Fibroblast of the aortic adventitia (primary cell): ENCODE data around the gene KIAA0930. TPM values are rescaled to one million over a fixed set of nuclear protein-coding genes. Genes with fewer than 3 reads are reported as not detected.
A peak's percentile ranks its signal among the peaks of the same experiment; 100 is the strongest.

ENCODE experiments used
- DNase-seq: peaks from one replicate; pipeline ENCODE4 v3.0.0-alpha.2; 2010; ENCODE audit warnings: low read depth
- H3K4me3 ChIP-seq: 2 replicates; pipeline ENCODE4 v1.5.1; 2011; ENCODE audit warnings: low read depth, mild to moderate bottlenecking, control low read depth, low read length, moderate library complexity
- CTCF ChIP-seq: IDR thresholded peaks from 2 replicates; pipeline ENCODE4 v1.5.1; 2011; ENCODE audit warnings: mild to moderate bottlenecking, low read length, control low read depth, inconsistent platforms; ENCODE audit not compliant: insufficient read depth
- total RNA-seq: library from RNA; depleted of rRNA; stranded (reverse); fragments of >200 nt; gene quantifications from 2 replicates; pipeline ENCODE4 v1.2.3, GENCODE V29; 2012; ENCODE audit warnings: low replicate concordance

The KIAA0930 gene
- total RNA-seq, 1 donor: 36.4 TPM

DNA sequence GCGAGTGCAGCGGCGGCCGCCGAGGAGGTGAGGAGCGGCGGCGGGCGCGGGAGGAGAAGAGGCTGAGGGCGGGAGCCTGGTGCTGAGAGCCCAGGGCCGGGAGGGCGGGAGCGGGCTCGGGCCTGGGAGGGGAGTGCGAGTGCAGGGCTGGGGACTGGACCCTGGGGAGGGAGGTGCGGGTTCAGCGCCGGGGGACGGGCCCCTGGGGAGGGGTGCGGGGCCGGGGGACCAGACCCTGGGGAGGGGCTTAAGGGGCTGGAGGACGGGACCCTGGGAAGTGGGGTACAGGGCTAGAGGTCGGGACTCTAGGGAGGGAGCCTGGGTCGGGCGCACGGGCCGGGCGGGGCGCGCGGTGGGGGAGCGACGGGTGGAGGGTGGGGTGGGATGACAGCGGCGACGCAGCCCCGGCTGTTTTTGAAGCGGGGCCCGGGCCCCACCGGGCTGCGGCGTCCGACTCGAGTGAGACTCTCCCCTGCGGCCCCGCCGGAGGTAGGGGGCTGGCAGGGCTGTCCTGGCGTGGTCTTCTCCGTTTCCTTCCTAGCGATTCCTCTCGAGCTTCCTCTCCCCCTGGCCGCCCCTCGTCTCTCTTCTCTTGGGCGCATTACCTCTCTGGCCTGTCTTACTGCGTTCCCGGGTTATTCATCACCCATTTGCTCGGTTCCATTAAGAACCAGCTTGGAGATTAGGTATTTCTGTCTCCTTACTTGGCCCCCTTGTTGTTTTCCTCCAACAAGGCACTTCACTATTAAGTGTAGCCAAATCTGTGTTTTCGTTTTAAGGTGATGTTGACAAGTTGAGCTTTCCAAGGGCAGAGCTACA is 76.2 kb downstream of the KIAA0930 start:
- H3K4me3 ChIP-seq: peak overlapping the region; percentile 75
- peak; percentile 23 for DNase-seq
- TF ChIP-seq CTCF: no peak

GRCh38 chr22:45163451-45164269 is 77.0 kb downstream of the KIAA0930 start, which contains the start of gene NUP50:
TSS of gene NUP50 (plus strand) at chr22:45163925. CDS start at chr22:45168178, 4,253 bp downstream.
- no peak for TF ChIP-seq CTCF
- DNase-seq: peak; percentile 96
- peak within 1 kb of the TSS; percentile 84 for H3K4me3 ChIP-seq

GRCh38 chr22:45163099-45163450 is 77.6 kb downstream of the KIAA0930 start:
- TF ChIP-seq CTCF: no peak
- H3K4me3 ChIP-seq: peak overlapping the region; percentile 84
- peak; percentile 56 for DNase-seq

- peak; percentile 17 for DNase-seq
- peak overlapping the region; percentile 84 for H3K4me3 ChIP-seq
- no peak for TF ChIP-seq CTCF
Measured at GRCh38 chr22:45162531-45162930, 78.2 kb downstream of the KIAA0930 start.

GRCh38 chr22:45159652-45160462 is 80.8 kb downstream of the KIAA0930 start:
- peak; percentile 55 for DNase-seq
- no peak overlapping the region for H3K4me3 ChIP-seq
- peak; percentile 30 for TF ChIP-seq CTCF

DNA sequence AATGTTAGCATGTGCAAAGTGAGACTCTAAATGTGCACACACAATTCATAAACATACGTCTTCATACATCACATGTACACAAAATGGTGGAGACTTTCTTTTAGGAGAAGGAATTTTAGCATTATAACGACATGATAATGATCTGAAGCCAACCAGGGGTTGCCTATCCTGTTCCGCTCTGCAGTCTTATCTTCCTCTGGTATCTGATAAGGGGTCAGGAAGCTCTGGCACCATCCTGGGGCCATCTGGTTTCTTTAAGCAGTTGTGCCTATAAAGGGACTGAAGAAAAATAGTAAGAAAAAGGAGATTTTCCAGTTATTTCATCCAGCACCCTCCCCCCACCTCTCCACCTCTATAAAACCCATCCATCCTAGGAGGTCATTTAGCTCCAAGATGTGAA is 82.8 kb downstream of the KIAA0930 start:
- no peak for TF ChIP-seq CTCF
- no peak for DNase-seq

More for the DNA sequence above, 82.8 kb downstream of the KIAA0930 start:
- no peak overlapping the region for H3K4me3 ChIP-seq
